Rectal smooth muscle tissue (tissue), 1 donor: ENCODE data around the gene MB.

Experiments used
- H3K27ac ChIP-seq: one replicate; pipeline ENCODE4 v1.7.0; 2013; ENCODE audit warnings: low read depth, low read length, inconsistent platforms
- H3K27me3 ChIP-seq: one replicate; pipeline ENCODE4 v1.7.0; 2013; ENCODE audit warnings: low read length; ENCODE audit not compliant: control insufficient read depth, insufficient read depth
- H3K36me3 ChIP-seq: one replicate; pipeline ENCODE4 v1.7.0; 2013; ENCODE audit warnings: low read length; ENCODE audit not compliant: control insufficient read depth, insufficient read depth
- H3K4me1 ChIP-seq: one replicate; pipeline ENCODE4 v1.7.0; 2013; ENCODE audit warnings: low read length; ENCODE audit not compliant: control insufficient read depth, insufficient read depth
- H3K4me3 ChIP-seq: one replicate; pipeline ENCODE4 v1.7.0; 2013; ENCODE audit warnings: low read length
- H3K9ac ChIP-seq: one replicate; pipeline ENCODE4 v1.7.0; 2013; ENCODE audit warnings: low read length

The MB gene

GRCh38 chr22:35620624-35621251, 3.6 kb upstream of the MB start:
- no peak overlapping the region for H3K4me3 ChIP-seq
- peak overlapping the region; percentile 91 for H3K27ac ChIP-seq
- no peaks in the 10 kb centered on the region for H3K27me3 ChIP-seq
- H3K9ac ChIP-seq = no peak overlapping the region
- H3K36me3 ChIP-seq = no peaks in the 10 kb centered on the region
- H3K4me1 ChIP-seq = peaks cover 28% of the 10 kb centered on the region

DNA sequence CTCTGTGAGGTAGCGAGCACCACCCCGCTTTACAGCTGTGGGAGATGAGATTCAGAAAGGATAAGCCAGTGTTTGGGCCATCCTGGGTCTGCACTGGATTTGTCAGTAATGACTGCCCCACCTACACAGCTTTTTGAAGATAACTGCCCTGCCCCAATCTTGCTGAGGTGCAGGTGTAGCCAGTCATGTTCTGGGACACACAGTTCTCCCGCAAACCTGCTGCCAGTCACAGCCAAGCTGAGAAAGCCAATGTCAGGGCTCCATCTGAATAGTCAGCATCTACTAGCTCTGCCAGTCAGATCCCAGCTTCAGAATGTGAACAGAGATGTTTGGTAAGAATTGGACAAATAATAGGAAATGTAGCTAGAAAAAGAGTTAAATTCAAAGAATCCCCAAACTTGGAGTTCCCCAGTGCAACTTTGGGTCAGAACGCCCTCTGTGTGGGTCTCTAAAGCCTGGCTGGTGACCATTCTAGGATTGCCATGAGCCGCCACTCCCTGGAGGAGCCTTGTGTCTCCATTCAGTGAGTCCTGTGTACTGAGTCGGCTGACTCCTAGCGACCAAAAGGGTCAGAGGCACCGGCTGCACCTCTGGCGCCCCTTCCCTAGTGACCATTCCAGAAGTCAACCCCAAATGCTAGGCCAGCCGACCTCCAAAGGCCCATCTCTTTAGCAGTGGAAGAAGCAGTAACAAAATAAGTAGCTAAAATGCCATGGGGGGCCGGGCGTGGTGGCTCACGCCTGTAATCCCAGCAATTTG, 2.4 kb upstream of the MB start:
- H3K9ac ChIP-seq = no peak overlapping the region
- H3K36me3 ChIP-seq = no peaks in the 10 kb centered on the region
- H3K4me1 ChIP-seq = peaks cover 28% of the 10 kb centered on the region
- no peaks in the 10 kb centered on the region for H3K27me3 ChIP-seq
- H3K27ac ChIP-seq = no peak overlapping the region
- no peak overlapping the region for H3K4me3 ChIP-seq

GRCh38 chr22:35618427-35619223, 1.5 kb upstream of the MB start:
- no peak overlapping the region for H3K27ac ChIP-seq
- no peaks in the 10 kb centered on the region for H3K27me3 ChIP-seq
- H3K4me1 ChIP-seq = peaks cover 28% of the 10 kb centered on the region
- H3K4me3 ChIP-seq = no peak overlapping the region
- H3K9ac ChIP-seq = no peak overlapping the region
- no peaks in the 10 kb centered on the region for H3K36me3 ChIP-seq

DNA sequence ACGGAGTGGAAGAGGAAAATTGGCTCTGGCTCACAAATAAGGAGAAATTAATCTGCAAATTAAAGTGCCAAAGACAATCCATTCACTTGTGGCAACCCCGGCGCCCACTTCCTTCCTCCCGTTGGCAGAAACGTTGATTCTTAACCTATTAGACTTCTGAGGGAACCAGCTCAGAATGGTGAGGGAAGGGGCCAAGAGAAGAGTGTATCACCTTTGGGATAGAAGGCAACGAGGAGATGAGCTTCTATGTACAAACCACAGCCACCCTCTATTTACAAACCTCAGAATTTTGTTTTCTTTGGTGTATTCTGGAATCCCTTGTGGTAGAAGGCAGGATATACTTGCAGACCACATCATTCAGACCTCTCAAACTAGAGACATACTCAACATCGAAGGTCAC, 1.1 kb downstream of the MB start:
- no peaks in the 10 kb centered on the region for H3K36me3 ChIP-seq
- no peak overlapping the region for H3K9ac ChIP-seq
- no peaks in the 10 kb centered on the region for H3K27me3 ChIP-seq
- no peak overlapping the region for H3K4me3 ChIP-seq
- no peak overlapping the region for H3K27ac ChIP-seq
- peaks cover 7% of the 10 kb centered on the region for H3K4me1 ChIP-seq

DNA sequence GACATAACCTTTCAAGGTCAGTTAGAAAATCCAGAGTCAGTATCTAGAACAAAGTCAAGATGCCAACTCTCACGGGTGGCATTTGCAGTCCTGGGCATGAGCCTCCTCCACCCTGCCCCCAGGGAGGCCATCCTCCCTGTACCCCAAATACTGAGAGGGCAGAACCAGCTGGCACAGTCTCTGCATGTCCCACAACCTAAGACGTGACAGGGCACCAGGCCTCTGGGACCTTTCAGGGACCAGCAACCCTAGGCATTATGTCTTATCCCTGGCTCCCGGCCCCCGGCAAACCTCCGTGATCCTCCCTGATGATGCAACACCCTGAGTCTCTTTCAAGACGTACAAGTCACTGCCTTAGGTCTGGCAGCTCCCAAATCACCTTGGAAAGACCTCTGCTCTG, 2.0 kb downstream of the MB start:
- Histone ChIP-seq H3K4me1 (no peaks in the 10 kb centered on the region), H3K4me3 (no peak overlapping the region), H3K27ac (no peak overlapping the region), H3K36me3 (no peaks in the 10 kb centered on the region), H3K9ac (no peak overlapping the region), H3K27me3 (no peaks in the 10 kb centered on the region)

GRCh38 chr22:35614404-35614803, 2.7 kb downstream of the MB start:
- Histone ChIP-seq H3K27ac (no peak overlapping the region), H3K9ac (no peak overlapping the region), H3K4me1 (no peaks in the 10 kb centered on the region), H3K36me3 (no peaks in the 10 kb centered on the region), H3K27me3 (no peaks in the 10 kb centered on the region), H3K4me3 (no peak overlapping the region)

DNA sequence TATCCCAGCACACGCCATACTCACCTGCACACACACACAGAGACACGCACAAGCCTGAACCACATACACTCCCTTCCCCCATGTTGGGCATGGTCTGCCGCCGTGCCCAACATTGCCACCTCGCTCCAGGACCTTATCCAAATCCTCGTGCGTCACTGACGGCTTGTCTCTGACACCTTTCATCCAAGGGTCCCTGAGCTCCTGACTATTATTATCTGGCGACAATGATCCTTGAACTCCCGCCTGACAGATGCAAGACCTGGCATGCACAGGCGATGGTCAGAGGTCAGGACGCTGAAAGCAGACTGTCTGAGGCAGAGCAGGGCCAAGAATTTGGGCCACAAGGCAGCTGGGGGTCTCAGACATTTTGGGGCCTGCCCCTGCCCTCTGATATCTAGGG, 4.2 kb downstream of the MB start:
- Histone ChIP-seq H3K27ac (no peak overlapping the region), H3K27me3 (no peaks in the 10 kb centered on the region), H3K4me3 (no peak overlapping the region), H3K4me1 (no peaks in the 10 kb centered on the region), H3K36me3 (no peaks in the 10 kb centered on the region), H3K9ac (no peak overlapping the region)

DNA sequence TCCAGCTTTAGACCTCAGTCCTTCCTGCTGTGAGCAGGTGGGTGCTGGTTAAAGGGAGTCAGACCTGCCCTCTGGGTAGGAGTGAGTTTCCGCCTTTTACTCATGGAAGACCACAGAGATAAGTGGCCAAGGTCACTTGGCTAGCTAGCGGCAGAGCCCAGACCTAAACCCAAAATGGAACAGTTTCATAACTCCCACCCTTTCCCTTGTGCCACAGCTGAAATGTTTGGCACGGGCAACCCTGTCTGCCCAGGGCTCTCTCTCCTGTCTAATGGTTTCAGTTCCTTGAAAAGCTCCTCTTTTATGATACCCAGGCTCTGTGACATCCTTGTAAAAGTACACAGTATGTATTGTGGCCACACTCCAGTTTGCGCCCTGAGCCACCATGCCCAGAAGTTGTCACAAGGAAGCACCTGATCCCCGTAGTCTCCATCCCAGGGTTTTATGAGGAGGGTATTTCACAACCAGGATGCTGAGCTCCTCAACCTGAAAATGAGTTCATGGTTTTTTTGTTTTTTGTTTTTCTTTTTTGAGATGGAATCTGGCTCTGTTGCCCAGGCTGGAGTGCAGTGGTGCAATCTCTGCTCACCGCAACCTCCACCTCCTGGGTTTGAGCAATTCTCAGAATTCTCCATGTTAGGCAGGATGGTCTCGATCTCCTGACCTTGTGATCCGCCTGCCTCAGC, 5.1 kb downstream of the MB start:
- Histone ChIP-seq H3K27me3 (no peaks in the 10 kb centered on the region), H3K4me3 (no peak overlapping the region), H3K9ac (no peak overlapping the region), H3K4me1 (no peaks in the 10 kb centered on the region), H3K36me3 (no peaks in the 10 kb centered on the region), H3K27ac (no peak overlapping the region)

- Histone ChIP-seq H3K27me3 (no peaks in the 10 kb centered on the region), H3K9ac (no peak overlapping the region), H3K36me3 (no peaks in the 10 kb centered on the region), H3K27ac (no peak overlapping the region), H3K4me1 (peaks cover 5% of the 10 kb centered on the region), H3K4me3 (no peak overlapping the region)
Observed at GRCh38 chr22:35611200-35611890, 5.8 kb downstream of the MB start.

DNA sequence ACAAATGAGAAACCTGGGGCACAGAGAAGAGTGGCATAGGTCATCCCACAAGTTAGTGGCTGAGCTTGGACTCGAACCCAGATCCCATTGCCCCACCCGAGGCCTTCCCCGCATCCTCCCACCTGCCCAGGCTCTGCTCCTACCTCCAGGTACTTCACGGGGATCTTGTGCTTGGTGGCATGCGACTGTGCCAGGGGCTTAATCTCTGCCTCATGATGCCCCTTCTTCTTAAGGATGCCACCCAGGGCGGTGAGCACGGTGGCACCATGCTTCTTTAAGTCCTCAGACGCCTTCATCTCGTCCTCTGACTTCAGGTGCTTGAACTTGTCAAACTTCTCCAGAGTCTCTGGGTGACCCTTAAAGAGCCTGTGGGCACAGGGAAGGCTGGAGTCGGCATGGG, 6.4 kb downstream of the MB start:
- H3K4me3 ChIP-seq = no peak overlapping the region
- H3K27ac ChIP-seq = no peak overlapping the region
- no peaks in the 10 kb centered on the region for H3K36me3 ChIP-seq
- no peaks in the 10 kb centered on the region for H3K27me3 ChIP-seq
- no peak overlapping the region for H3K9ac ChIP-seq
- H3K4me1 ChIP-seq = peaks cover 11% of the 10 kb centered on the region

GRCh38 chr22:35609761-35610160, 7.4 kb downstream of the MB start:
- no peak overlapping the region for H3K4me3 ChIP-seq
- H3K27ac ChIP-seq = no peak overlapping the region
- no peaks in the 10 kb centered on the region for H3K36me3 ChIP-seq
- H3K4me1 ChIP-seq = peaks cover 13% of the 10 kb centered on the region
- H3K27me3 ChIP-seq = no peaks in the 10 kb centered on the region
- no peak overlapping the region for H3K9ac ChIP-seq

- Histone ChIP-seq H3K4me1 (peaks cover 13% of the 10 kb centered on the region), H3K36me3 (no peaks in the 10 kb centered on the region), H3K9ac (no peak overlapping the region), H3K27me3 (no peaks in the 10 kb centered on the region), H3K4me3 (no peak overlapping the region), H3K27ac (no peak overlapping the region)
Observed at GRCh38 chr22:35609261-35609660, 7.9 kb downstream of the MB start.
